ENCODE data around the gene NXNL2.

NXNL2 gene

GRCh38 chr9:88531920-88532698, 2.9 kb upstream of the NXNL2 start:
- DNase-seq (ENCODE audit: low spot score): no peak

DNA sequence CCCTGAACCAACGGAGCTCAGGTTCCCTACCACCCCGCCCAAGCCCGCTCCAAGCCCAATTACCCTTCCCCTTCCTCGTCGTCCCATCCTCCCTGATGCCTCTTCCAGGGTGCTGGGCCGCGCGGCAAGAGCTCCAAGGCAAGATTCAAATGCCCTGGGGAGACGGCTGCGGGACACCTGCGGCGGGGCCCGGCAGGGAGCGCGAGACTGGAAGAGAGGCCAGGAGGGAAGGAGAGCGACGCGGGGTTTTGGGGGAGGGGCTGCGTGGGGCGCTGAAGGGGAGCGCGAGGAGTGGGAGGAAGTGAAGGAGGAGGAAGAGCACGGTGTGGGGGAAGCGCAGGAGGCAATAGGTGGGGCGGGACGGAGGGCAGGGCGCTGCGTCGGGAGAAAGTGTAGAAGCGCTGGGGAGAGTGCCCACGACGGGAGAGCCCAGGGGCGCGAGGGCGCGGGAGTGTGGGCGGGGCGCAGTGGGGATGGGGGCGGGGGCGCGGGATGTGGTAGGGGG, 975 bp upstream of the NXNL2 start:
- no peak for DNase-seq (ENCODE audit: low spot score)

- no peak for DNase-seq (ENCODE audit: low spot score)
Observed at GRCh38 chr9:88535226-88536022, 446 bp downstream of the NXNL2 start.

- no peak for DNase-seq (ENCODE audit: low spot score)
Observed at GRCh38 chr9:88536023-88536324, 996 bp downstream of the NXNL2 start.

- DNase-seq (ENCODE audit: low spot score): no peak
Observed at GRCh38 chr9:88536951-88537760, 2.2 kb downstream of the NXNL2 start.

GRCh38 chr9:88537761-88538091, 2.7 kb downstream of the NXNL2 start:
- DNase-seq (ENCODE audit: low spot score): peak; percentile 17

- no peak for DNase-seq (ENCODE audit: low spot score)
Observed at GRCh38 chr9:88538311-88539085, 3.5 kb downstream of the NXNL2 start.

DNA sequence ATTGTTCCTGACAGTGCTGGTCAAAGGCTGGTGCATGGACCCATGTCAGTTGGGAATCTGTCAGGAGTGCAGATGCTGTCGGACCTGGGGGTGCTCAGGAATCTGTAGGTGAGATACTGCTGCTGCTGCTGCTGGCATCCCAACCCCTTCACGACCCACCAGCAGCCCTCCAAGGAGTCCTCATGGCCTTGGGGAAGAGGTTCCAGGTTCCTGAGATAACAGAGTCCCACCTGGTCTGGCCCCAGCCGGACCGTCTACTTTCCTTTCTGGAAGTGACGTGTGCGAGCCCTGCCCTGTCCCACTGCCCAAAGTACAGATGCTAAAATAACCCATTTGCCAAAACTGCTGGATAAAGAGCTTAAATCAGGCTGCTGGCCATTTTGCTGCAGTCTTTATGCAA, 4.3 kb downstream of the NXNL2 start:
- DNase-seq (ENCODE audit: low spot score): no peak

DNA sequence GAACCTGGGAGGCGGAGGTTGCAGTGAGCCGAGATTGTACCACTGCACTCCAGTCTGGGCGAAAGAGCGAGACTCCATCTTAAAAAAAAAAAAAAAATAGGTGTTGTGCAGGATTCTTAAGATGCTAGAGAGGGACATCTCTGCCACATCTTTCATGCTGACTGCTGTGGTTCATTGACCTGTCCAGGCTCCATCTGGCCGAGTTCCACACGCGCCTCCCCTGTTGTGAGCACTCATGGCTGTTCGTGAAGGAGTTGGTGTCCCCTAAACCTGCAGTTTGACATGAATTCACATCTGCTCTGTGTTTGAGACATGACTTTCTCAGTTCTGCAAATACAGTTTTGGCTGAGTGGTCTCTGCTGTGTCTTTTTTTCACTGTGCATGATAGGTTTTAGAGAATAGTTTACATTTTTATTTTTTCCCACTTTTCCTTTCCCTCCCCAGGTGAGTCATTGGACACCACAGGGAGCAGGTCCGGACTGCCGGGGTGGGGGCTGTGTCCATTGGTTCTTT, 5.3 kb downstream of the NXNL2 start:
- DNase-seq (ENCODE audit: low spot score): no peak

- DNase-seq (ENCODE audit: low spot score): no peak
Observed at GRCh38 chr9:88544245-88544644, 9.3 kb downstream of the NXNL2 start.

GRCh38 chr9:88551546-88552137, 16.7 kb downstream of the NXNL2 start:
- DNase-seq (ENCODE audit: low spot score): no peak

DNA sequence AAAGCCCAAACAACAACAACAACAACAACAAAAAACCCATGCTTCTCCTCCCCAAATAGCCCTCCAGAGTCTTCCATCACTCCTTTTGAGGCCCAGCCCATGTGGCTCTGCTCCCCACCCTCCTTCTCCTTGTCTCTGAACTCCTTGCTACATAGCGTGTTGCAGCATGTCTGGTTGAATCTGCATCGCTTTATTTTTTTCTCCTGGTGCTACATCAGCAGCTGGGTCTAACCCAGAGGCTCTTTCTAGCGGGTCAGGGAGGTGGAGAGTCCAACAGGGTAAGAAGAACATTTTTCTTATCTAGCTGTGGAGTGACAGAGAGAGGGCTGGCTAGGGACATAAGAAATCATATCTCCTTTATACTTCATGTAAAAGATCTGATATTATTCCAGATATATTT, 18.4 kb downstream of the NXNL2 start:
- no peak for DNase-seq (ENCODE audit: low spot score)

GRCh38 chr9:88555268-88555980, 20.4 kb downstream of the NXNL2 start:
- DNase-seq (ENCODE audit: low spot score): no peak

- no peak for DNase-seq (ENCODE audit: low spot score)
Observed at GRCh38 chr9:88559661-88560060, 24.7 kb downstream of the NXNL2 start.

GRCh38 chr9:88567870-88568269, 32.9 kb downstream of the NXNL2 start:
- no peak for DNase-seq (ENCODE audit: low spot score)

DNA sequence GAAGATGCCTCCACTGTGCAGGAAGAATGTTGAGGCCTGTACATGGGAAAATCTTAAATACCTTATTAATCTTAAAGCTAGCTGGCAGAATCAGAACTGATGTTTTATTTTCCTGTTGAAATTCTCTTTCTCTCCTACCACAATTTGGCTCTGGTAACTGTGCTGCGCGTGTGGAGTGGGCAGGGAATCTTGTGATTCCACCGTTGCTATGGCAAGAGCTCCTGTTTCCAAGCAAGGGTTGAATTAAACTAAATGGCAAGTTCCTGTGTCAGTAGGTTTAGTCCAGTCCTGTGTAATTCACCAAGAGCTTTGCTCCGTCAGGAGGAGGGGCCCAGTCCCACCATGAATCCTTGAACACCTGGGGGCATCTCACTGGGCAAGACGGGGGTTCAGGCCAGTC, 36.4 kb downstream of the NXNL2 start:
- no peak for DNase-seq (ENCODE audit: low spot score)

- no peak for DNase-seq (ENCODE audit: low spot score)
Observed at GRCh38 chr9:88572684-88573083, 37.7 kb downstream of the NXNL2 start.

DNA sequence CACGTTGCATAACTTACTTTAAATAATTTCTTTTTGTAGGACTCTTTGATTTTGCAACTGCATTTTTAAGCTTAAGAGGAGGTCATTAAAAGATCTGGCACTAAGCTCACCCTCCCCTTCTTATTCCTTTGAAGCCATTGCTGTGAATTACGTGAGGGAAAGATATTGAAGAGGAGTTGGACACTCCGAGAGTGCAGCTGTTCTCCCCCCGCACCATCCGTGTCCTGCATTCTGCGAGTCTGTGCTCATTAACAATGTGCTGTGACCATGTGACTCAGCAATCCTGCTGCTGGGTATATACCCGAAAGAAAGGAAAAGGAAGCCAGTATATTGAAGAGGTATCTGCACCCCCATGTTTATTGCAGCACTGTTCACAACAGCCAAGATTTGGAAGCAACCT, 40.0 kb downstream of the NXNL2 start:
- DNase-seq (ENCODE audit: low spot score): no peak

- DNase-seq (ENCODE audit: low spot score): no peak
Observed at GRCh38 chr9:88577256-88578120, 42.5 kb downstream of the NXNL2 start.
